Stimulated activated CD4-positive, alpha-beta T cell treated with anti-CD3 and anti-CD28 coated beads, TNF-alpha, amount 100 ng/mL, for 1 hour (primary cell): ENCODE measurements around the gene PCP4.

Experiments
- DNase-seq, 3 donors: peaks; one replicate each; pipeline ENCODE4 v3.0.0-alpha.2; 2020; ENCODE audit warnings: low read depth in 3 of 3, low spot score in 1 of 3

Gene PCP4

DNA sequence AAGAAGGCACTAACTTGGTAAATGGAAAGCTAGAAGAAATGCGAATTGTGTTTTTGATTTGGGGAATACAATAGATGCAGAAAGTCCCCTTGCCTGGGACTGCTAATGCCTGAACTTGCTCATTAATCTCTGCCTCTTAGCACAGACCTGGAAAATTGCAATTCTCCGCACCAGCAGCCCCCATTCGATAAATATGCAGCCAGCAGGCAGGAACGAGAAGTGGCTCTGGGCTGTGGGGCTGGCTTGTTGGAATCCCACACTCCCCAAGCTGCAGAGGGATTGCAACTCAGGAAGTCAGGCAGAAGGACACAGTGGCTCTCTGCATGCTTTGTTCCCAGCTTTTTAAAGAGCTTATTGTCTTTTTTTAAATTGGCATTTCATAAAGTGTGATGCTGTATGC is 51.3 kb downstream of the PCP4 start:
- no peak for DNase-seq

DNA sequence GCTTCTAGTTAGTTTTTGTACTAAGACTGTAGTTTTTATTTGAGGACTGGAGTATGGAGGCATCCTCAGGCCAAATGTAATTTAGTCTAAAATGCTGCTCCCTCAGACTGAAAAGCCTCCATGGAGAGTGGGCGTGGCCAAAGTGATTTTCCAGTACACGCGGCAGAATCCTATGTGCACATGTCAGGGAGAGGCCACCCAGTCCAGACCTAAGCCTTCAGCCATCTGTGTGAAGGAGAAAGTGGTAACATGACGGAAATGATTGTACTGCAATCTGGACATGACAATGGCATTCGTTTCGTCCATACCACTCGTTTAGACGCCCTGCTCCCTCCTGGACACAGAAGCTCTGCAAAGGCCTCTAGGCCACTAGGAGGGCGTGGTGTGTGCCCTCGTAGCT is 56.2 kb downstream of the PCP4 start:
- DNase-seq = no peak

DNA sequence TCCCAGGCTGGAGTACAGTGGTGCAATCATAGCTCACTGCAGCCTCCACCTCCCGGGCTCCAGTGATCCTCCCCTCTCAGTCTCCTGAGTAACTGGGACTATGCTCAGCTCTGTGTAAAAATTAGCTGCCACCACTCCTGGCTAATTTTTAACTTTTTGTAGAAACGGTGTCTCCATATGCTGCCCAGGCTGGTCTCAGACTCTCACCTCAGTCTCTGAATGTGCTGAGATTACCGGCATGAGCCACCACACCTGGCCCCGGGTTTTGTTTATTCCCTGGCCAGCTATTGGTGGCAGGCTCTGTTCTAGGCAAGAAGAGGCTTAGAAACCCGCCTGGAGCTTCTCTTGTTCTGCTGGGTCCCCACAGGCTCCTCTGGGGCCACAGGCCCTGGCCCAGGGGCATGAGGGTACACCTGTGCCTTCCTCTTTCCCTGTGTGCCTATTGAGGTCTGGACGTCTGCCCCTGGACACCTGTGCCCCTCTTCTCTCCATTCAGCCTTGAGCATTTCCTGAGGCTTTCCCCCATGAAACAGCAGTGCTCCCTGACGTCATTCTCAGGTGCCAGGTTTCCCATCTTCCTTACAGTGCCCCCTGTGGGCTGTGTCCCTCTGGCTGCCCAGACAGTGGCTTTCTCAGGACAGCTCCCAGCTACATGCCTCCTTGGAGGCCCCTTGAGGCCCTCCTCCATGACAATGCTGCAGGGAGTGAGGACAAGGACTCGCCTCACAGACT is 57.5 kb downstream of the PCP4 start:
- no peak for DNase-seq

DNA sequence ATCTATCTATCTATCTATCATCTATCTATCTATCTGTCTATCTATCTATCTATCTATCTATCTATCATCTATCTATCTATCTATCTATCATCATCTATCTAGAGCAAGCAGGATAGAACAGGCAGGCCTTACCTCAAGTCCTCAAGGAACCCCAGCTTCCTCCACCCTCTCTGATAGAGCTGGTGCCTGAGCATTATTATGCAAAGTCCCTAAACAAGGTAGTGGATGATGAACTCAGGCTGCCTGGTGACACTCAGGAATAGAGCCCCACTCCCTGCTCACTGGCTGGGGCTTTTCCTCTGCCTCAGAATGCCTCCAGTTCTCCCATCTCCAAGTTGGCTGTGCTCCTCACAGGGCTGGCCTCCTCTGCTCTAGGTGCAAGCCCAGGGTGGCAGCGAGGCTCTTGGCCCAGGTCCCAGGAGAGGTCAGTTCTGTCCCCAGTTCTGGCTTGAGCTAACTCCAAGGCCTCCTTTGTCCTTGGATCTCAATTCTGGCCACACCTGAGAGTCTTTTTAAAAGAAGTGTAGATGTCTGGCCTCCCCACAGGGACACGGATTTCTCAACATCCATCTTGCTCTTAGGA is 60.2 kb downstream of the PCP4 start:
- no peak for DNase-seq

DNA sequence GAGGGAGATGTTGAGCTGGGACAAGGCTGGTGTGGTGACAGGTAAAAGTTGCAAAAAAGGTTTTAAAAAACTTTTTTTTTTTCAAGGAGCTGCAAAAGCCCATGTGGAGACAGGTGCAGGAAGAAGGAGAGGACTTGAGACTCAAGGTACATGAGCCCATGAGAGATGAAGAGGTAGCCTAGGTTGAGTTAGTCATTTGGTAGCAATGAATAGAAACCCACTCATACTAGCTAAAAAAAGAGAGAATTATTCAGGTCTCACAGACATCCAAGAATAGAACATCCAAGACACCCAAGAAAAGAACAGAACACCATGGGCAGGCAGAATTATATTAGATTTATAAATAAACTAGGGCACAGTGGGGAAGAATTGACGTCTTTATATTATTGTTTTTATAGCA is 65.1 kb downstream of the PCP4 start:
- DNase-seq = no peak

DNA sequence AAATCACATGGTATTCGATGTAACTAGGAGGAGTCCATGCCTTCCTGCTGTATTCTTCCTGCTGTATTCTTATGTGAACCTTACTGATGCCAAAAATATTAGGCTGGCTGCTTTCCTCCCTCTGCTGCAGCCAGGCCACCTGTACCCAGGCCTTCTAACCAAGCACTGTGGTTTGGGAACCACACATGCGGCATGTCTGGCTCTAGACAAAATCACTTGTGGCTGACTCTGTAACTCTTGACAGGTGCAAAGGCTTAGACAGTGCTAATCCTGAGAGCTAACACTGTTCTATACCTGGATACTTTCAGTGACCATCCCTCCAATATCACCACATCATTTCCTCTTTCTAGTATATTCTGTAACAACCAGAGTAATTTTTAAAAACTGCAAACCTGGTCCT is 67.7 kb downstream of the PCP4 start:
- DNase-seq = no peak

DNA sequence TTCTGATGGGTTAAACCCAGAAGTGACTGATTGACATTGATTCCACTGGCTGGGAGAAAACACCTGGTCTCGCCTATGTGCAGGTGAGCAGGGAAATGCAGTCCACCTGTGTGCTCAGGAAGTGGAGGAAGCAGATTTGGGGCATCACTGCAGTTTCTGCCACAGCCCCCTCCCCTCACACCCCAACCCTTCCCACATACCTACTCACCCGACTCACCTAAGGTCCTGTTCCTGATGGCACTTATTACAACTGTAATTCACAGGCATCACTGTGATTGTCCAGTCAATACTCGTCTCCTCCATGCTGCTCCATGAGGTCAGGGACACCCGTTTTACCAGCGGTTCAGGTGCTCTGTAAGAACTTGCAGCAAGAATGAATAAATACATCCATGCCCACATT is 68.5 kb downstream of the PCP4 start:
- DNase-seq = no peak

DNA sequence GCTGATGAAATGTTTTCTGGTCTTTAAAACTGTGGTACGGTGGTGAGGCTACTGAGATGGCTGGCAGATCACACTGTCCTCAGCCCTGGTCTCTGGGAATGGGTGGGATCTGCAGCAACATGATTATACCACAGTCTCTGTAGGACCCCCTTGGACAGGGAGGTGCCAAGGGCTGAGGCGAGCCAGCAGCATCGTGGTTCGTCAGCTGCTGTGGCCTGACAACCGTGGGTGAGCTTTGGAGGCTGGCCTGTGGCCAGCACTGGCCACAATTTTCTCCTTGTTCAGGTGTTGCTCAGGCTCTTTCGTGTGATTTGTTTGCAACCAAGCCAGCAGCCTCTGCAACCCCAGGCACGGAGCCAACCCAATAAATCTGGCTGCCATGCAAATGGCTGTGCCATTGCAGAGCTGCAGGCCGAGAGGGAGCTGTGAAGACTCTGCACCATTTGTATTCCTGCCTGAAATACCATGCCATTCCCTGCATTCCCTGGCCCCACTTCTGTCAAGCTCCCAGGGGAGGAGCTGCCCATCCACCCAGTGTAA is 70.9 kb downstream of the PCP4 start:
- no peak for DNase-seq

DNA sequence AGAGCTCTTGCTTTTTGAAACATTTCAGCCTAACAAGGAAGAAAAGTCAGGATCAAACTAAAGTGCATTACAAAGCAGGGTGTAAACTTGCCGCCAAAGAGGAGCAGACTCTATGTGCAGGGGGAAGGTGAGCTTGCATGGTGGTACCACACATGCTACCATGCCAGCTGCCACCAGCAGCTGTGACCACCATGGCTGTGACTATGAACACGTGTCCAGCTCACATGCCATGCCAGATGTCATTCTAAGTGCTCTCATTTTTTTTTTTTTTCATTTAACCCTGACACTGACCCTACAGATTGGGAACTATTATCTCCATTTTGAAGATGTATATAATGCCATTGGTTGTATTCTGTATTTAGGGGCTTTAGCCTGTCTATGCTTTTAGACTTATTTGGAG is 79.0 kb downstream of the PCP4 start:
- DNase-seq = no peak

DNA sequence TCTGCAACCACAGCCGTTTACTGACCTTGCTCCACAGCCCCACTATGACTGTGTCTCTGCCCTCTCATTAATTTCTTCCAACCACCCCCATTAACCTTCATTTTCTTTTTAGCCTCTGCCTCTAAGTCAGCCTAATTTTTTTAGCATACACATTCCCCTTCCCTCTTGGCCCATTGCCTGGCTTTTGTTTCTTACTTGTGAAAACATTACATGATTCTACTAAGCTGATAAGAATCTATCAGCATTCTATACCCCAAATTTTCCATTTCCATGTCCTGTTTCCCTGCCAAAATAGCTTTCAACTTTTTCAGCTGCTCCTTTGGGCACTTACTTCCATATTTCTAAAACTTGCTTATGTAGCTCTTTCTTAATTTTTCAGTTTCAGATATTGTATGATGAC is 79.8 kb downstream of the PCP4 start:
- no peak for DNase-seq

DNA sequence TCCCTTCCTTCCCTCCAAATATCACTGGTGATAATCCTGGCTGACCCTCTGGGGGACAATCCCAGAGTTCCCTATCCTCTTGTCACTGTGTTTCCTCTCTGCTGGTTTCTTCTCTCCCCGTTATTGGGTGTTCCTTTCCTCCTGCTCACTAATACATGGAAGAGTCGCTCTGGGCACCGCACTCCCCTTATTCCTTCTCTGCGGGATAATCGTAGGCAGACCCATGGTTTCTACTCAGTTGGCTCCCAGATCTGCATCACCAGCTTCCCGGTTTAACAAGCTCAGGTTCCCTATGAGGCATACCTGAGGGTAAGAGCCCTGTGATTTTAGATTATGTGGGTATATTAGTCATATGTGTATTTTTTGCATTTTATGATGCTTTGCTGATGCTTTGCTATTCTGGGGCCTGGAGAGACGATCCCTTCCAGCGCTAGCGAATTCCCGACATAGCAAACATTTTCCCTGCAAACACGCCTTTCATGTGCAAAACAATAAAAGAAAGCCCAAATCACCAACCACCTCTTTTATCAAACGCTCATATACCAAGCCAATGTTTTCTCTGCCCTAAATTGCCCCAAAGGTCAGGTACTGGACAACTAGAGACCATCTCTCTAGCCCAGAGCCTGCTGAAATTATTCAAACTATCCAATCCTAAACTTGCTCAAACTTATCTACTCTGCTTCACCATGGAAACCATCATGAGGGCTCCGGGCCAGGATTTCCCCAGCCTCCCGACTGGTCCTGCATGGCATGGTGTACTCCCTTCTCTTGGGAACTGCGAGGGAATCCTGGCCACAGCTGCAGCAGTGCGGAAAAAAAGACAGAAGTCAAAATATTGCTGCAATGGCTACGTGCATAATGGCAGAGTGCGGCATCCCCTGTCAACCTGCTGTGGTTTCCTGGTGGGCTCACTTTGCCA is 84.2 kb downstream of the PCP4 start:
- no peak for DNase-seq

DNA sequence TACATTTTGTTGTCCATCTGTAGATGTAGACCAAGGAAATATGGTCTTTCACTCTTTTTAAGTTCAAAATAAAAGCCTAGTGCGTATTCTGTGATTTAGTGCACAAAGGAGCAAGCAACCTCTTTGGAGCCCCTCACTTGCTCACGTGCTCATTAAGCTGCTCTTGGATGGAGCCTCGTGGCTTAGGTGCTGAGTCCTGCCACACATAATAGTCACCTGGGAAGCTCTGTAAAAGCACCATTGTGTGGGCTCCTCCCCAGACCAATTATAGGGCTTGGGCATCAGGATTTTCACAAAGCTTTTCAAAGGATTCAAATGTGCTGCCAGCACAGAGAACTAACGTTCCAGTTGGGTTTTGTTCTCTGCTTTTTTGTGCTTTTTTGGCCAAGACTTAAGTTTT is 85.0 kb downstream of the PCP4 start:
- DNase-seq = no peak

DNA sequence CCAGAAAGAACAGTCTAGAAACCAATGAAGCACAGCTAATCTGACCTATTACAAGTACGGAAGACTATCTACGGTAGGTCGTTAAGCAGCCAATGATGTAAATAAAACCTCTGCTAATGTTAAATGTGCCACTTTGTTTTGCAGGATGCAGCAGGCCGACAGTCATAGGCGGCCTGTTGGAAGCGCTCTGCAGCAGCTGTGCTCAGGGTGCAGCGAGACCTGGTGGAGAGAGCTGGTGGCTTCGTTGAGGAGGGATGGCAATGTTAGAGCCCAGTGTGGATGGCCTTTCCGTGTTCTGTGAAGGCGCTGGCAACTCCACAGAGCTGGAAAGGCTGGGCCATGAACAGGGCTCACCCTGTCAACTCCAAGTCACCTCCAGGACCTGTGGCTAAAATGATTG is 87.3 kb downstream of the PCP4 start:
- no peak for DNase-seq

DNA sequence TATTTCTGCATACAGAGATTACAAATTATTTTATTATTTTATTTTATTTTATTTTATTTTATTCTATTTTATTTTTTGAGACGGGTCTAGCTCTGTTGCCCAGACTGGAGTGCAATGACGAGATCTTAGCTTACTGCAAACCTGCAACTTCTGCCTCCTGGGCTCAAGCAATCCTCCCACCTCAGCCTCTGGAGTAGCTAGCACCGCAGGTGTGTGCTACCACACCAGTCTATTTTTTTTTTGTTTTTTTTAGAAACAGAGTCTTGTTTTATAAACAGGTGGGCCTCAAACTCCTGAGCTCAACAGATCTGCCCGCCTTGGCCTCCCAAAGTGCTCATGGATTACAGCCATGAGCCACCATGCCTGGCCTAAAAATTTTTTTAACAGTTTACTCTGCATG is 88.1 kb downstream of the PCP4 start:
- no peak for DNase-seq

DNA sequence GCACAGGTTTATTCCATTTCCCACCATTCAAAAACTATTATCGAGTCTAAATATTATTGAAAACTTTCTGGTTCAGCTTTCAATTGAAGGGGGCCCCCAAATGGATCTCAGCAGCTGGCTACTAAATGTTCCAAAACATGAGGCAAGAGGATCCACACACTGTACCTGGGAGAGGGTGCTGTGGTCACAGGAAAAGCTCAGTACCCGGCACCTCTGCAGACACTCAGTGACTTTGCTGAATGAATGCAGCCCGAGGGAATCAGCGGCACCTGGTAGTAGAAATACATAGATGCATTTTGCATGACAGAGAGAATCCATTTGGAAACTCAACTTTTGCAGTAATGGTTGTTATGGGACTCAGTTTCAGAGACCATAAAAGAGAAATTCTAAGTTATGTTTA is 89.3 kb downstream of the PCP4 start:
- no peak for DNase-seq

DNA sequence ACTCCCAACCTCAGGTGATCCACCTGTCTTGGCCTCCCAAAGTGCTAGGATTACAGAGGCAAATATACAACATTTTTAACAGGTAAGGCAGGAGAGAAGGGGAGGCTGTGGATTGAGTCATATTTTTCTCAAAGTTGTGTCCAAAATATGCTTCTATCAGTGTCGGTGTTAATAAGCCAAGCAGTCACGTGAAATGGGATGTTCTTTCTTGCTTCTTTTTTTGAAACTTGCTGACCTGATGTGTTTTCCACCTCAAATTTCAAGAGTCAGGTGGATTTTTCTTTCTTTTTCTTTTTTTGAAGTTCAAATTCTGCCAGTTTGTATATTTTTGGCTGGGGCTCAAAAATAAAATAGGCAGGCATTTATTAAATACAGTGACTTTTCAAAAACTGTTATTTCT is 91.5 kb downstream of the PCP4 start:
- DNase-seq = no peak

DNA sequence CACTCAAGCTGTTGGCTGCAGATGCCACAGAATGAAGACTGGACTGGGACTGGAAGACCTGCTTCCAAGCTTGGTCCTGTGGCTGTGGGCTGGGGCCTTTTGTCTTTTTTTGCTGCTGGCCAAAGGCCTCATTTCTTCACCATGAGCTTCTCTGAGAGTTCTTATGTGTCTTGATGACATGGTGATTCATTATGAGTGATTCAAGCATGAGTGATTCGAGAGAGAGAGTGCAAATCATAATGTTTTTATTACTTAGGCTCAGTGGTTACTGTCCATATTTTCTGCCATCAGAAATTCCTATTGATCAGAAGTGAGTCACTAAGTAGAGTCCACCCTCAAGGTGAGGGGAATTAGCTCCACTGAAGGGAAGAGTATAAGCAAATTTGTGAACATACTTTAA is 94.0 kb downstream of the PCP4 start:
- no peak for DNase-seq

DNA sequence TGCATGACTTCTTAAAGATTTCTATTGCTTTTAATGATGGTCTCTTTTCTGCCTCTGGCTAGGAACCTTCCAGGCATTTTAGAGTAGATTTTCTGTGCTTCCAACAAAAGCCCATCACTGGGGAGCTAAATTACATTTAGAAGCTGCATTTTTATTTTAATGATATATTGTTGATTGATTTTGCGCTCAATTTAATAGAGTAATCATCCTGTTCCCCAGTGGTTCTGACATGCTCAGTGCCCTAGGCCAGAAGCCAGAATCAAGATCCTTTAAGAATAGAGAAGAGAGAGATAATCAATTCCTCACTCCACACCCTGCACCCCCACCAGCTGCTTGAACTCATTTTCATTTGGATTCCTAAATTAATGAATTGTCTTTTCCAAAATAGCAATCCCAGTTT is 97.8 kb downstream of the PCP4 start:
- no peak for DNase-seq

DNA sequence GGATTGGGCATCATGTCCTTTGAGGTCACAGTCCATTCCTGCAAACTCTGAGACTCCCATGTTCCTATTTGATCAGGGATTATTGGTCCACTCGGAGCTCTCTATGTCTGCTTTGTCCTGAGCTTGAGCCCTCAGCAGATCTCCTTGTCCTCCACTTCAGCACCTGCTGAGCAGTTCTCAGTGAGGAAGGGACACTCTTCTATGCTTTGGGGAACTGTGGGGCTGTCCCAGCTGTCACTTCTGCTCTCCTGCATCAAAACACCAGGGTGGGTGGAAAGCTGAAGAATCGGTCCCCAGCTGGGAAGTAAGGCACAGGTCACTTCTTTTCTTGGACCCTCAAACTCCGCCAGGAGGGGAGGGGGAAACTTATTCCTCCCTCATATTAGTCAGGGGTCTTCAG is 99.5 kb downstream of the PCP4 start:
- no peak for DNase-seq

DNA sequence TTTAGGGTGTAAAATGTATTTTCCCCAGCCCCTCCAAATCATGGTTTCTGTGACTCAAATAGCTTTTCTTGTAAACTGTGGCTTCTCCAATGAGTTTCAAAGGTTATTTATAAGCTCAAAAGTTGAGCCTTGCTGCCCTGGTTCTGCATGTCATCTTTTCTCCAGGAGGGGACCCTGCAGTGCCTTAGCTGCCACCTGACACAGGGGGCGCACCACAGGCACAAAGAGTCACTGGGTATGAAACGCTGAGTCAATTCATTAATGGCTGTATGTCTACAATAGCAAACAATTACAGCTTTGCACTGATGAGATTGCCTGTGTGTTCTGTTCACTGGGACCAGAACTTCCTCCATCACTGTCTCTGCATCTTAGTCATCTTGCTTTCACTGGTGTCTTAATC is 100.8 kb downstream of the PCP4 start:
- DNase-seq = no peak

DNA sequence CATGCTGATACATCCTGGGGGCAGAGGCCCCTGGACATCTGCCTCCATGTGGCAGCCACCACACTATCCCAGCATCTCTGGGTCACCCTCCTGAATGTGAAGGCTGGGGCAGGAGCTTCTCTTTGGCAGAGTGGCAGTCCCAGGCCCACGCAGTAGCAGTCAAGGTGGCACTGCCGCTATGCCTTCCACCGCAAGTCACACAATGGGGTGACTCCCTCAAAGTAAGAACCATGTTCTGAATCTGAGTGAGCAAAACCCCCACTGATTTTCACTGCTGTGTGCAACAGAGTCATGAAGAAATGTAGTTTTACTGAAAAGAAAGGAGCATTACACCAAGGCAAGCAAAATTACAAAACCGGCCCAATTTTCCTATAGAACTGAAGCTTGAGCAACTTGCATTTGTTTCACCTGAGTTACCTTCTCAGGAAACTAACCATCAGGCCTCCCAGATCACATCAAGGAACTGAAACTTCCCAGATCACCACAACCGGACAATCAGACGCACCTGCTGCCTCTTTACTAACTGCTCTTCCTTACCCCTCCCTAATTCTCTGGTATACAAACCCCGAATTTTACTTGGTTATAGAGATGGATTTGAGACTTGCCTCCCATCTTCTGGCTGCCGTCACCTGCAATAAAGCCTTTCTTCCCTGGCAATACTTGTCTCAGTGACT is 102.6 kb downstream of the PCP4 start:
- DNase-seq = no peak
